ENCODE results near the gene TRAPPC10.

DNA sequence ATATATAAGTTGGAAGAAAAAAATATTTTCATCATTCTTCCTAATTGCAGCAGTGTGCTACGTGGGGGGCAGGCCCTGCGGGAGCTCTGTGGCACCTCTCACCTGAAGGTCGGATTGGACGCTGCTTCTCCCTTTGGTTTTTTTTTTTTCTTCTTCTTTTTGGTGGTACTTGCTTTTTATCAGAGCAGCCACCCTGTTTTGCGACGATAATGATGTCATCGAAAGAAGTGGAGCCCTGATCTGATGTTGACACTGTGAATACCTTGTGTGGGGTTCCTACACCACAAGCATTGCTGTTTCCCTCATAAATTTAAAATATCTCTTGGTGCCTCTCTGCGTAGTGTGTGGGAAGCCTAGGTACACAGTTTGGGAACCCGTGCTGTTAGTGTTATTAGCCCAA is 5.5 kb downstream of the TRAPPC10 start:
- TF ChIP-seq CHD1 (IDR thresholded peaks at IDR 0.05; ENCODE audit: low read depth, low read length) (no peak), YY1 (IDR thresholded peaks at IDR 0.05; ENCODE audit: low read depth, low read length) (no peak), CREB1 (IDR thresholded peaks at IDR 0.05) (no peak), SRF (IDR thresholded peaks at IDR 0.05; ENCODE audit: low read depth, low read length) (no peak), POLR2A (IDR thresholded peaks at IDR 0.05; ENCODE audit: control extremely low read depth in 1 of 2, low read depth in 2 of 2, low read length in 2 of 2) (no peak), EP300 (IDR thresholded peaks at IDR 0.05; ENCODE audit: borderline replicate concordance in 1 of 2, low read depth in 2 of 2, low read length in 2 of 2) (no peak), TBP (IDR thresholded peaks at IDR 0.05; ENCODE audit: low read depth, low read length) (no peak), CTCF (IDR thresholded peaks at IDR 0.05; ENCODE audit: control extremely low read depth in 1 of 3, insufficient read depth in 1 of 3, low read depth in 1 of 3, low read length in 3 of 3) (no peak), BCL11A (IDR thresholded peaks at IDR 0.05; ENCODE audit: low read depth in 2 of 2, low read length in 2 of 2) (no peak), KDM4A (IDR thresholded peaks at IDR 0.05; ENCODE audit: low read depth, low read length, severe bottlenecking) (no peak), CHD2 (IDR thresholded peaks at IDR 0.05; ENCODE audit: low read length) (no peak), BRCA1 (IDR thresholded peaks at IDR 0.05; ENCODE audit: low read depth, low read length) (no peak)
